HCT116 (cell line): ENCODE data around the gene COX6B2.

Experiments
- CTCF ChIP-seq, 3 experiments: fragments of 200-600 bp in 1 of 3; sonication (generic) in 1 of 3; IDR thresholded peaks in 2 of 3; conservative IDR thresholded peaks in 1 of 3; 2 replicates each; pipeline ENCODE4 v1.5.1; 2012 to 2017; ENCODE audit warnings: low read depth in 2 of 3, low read length in 2 of 3, antibody characterized with exemption in 1 of 3, borderline replicate concordance in 1 of 3, control low read depth in 1 of 3, mild to moderate bottlenecking in 1 of 3, mixed read lengths in 1 of 3, mixed run types in 1 of 3, moderate library complexity in 1 of 3; ENCODE audit not compliant: insufficient read depth in 1 of 3
- EZH2 ChIP-seq: fragments of 200-600 bp; sonication (generic); IDR thresholded peaks from 2 replicates; pipeline ENCODE4 v1.6.1; 2017; ENCODE audit warnings: antibody characterized with exemption, mixed run types
- JUND ChIP-seq: IDR thresholded peaks from 2 replicates; pipeline ENCODE4 v1.6.1; 2012
- POLR2A ChIP-seq: IDR thresholded peaks from 2 replicates; pipeline ENCODE4 v1.7.0; 2011; ENCODE audit warnings: borderline replicate concordance; ENCODE audit not compliant: insufficient read depth, insufficient read length; ENCODE audit errors: extremely low read depth
- POLR2AphosphoS5 ChIP-seq: IDR thresholded peaks from 2 replicates; pipeline ENCODE4 v1.6.1; 2011; ENCODE audit warnings: mild to moderate bottlenecking, low read depth, low read length, moderate library complexity
- REST ChIP-seq: IDR thresholded peaks from 2 replicates; pipeline ENCODE4 v1.6.1; 2012; ENCODE audit warnings: low read depth
- SIN3A ChIP-seq: IDR thresholded peaks from 2 replicates; pipeline ENCODE4 v1.6.1; 2012; ENCODE audit warnings: low read depth
- TCF7L2 ChIP-seq: IDR thresholded peaks from 2 replicates; pipeline ENCODE4 v1.7.0; 2011; ENCODE audit warnings: borderline replicate concordance, inconsistent platforms; ENCODE audit not compliant: insufficient read depth, insufficient read length; ENCODE audit errors: extremely low read depth
- ZBTB33 ChIP-seq: IDR thresholded peaks from 2 replicates; pipeline ENCODE4 v1.6.1; 2011; ENCODE audit warnings: mild to moderate bottlenecking, low read length, moderate library complexity; ENCODE audit not compliant: insufficient replicate concordance; ENCODE audit errors: extremely low read depth

GRCh38 chr19:55346725-55347441, 7.6 kb downstream of the COX6B2 start:
- TF ChIP-seq CTCF (IDR thresholded peaks at IDR 0.05 in 2 of 3, conservative IDR thresholded peaks at IDR 0.05 in 1 of 3; ENCODE audit: borderline replicate concordance in 1 of 3, insufficient read depth in 1 of 3, low read depth in 2 of 3, low read length in 2 of 3), result no peak
- TF ChIP-seq JUND, result no peak
- no peak for TF ChIP-seq POLR2A
- TF ChIP-seq POLR2AphosphoS5, result no peak
- TF ChIP-seq ZBTB33, result no peak
- no peak for TF ChIP-seq EZH2
- TF ChIP-seq SIN3A, result no peak
- TF ChIP-seq TCF7L2, result no peak
- no peak for TF ChIP-seq REST
